Measurements from ENCODE around the gene GREB1L.

DNA sequence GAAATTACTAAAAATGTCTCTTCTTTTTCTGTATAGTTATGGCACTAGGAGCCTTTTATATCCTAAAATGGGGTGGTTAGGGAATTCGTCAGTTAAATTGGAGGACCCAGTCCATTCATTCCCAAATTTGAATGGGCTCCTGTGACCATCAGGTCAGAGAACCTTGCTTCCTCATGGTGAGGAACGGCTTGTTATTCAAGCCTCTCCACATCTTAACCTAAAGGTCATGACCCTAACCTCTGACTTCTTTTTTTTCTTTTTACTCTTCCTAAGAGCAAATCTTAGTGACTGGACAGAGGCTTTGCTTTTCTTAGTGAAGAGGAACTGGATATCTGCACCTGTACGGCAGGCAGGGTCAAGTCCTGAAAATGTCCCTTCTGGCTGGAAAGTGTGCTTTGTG lies 53.1 kb downstream of the GREB1L start:
- no peak for TF ChIP-seq POLR2A (IDR thresholded peaks at IDR 0.05)
- TF ChIP-seq CTCF (IDR thresholded peaks at IDR 0.05), result no peak
